CD4-positive, alpha-beta T cell treated with Interleukin-10 for 1 hour (primary cell): ENCODE data around the gene RORB.

Experiments
- DNase-seq: peaks from one replicate; pipeline ENCODE4 v3.0.0-alpha.2; 2020

Gene RORB

GRCh38 chr9:74721696-74722660, 224.8 kb downstream of the RORB start:
- no peak for DNase-seq

- DNase-seq: no peak
These were observed 227.2 kb downstream of the RORB start for GRCh38 chr9:74724317-74724716.

GRCh38 chr9:74726581-74726980, 229.4 kb downstream of the RORB start:
- no peak for DNase-seq

- no peak for DNase-seq
These were observed 231.0 kb downstream of the RORB start for GRCh38 chr9:74728176-74728575.

GRCh38 chr9:74729136-74729695, 232.1 kb downstream of the RORB start:
- no peak for DNase-seq

GRCh38 chr9:74735761-74736160, 238.6 kb downstream of the RORB start:
- DNase-seq: no peak

GRCh38 chr9:74736646-74737045, 239.5 kb downstream of the RORB start:
- DNase-seq: no peak

GRCh38 chr9:74742191-74742790, 245.2 kb downstream of the RORB start:
- no peak for DNase-seq
